ENCODE data around the gene COL9A2. TPM values are rescaled to one million over a fixed set of nuclear protein-coding genes. Genes with fewer than 3 reads are reported as not detected.

Gene COL9A2
- total RNA-seq, 2 donors from 2014 or later, result 4.0 to 6.5 TPM

DNA sequence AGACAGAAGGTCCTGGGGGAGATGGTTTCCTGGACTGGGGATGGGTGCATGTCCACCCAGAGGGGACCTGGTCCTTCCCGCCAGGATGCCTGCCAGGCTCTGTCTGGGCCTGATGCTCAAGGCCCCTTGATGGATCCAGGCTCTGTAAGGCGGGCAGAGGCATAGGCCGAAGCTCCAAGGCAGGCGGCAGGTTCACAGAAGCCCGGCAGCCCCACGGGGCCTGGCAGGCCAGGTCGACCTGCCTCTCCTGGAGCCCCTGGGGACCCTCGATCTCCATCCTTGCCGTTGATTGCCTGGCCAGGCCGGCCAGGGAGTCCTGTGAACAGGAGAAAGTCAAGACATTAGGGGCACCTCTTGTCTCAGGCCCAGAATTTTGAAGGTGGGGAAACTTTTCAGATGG is 16.0 kb downstream of the COL9A2 start:
- Histone ChIP-seq H3K9me3 (no peaks in the 10 kb centered on the region), H3K36me3 (no peaks in the 10 kb centered on the region), H3K9ac (ENCODE audit: low read depth in 2 of 2, low read length in 2 of 2) (no peak overlapping the region), H3K4me3 (no peak overlapping the region), H3K27me3 (no peaks in the 10 kb centered on the region), H3K4me1 (no peaks in the 10 kb centered on the region), H3K27ac (no peak overlapping the region)
- intact Hi-C loops (cut with DNase I), result no loop called here
- no peak for TF ChIP-seq CTCF (IDR thresholded peaks at IDR 0.05)
- DNase-seq, result no peak

DNA sequence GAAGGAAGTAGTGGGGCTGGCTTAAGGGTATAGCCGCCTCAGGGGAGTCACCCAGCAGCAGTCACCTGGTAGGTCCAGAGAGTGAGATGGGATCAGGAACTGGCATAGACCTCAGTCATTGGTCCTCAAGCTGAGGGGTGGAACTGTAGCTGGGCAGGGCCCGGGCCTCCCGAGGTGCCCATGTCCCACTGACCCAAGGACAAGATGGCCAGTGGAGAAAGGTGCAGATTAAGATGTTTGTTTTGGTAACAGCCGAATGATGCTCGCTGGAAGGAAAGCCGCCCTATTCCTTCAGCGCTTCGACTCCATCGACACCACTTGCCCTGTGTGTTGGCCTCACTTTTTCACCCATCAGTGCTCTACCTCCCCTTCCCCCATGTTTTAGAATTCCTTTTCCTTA is 16.4 kb downstream of the COL9A2 start:
- no peak overlapping the region for H3K9ac ChIP-seq (ENCODE audit: low read depth in 2 of 2, low read length in 2 of 2)
- no peaks in the 10 kb centered on the region for H3K27me3 ChIP-seq

GRCh38 chr1:40300249-40300567 is 16.9 kb downstream of the COL9A2 start:
- H3K9me3 ChIP-seq, result no peaks in the 10 kb centered on the region
- H3K27me3 ChIP-seq, result no peaks in the 10 kb centered on the region
- intact Hi-C loops (cut with DNase I), result no loop called here
- no peak for DNase-seq
- no peaks in the 10 kb centered on the region for H3K36me3 ChIP-seq
- no peaks in the 10 kb centered on the region for H3K4me1 ChIP-seq
- H3K27ac ChIP-seq, result no peak overlapping the region
- no peak overlapping the region for H3K9ac ChIP-seq (ENCODE audit: low read depth in 2 of 2, low read length in 2 of 2)
- no peak overlapping the region for H3K4me3 ChIP-seq
- TF ChIP-seq CTCF (IDR thresholded peaks at IDR 0.05), result no peak

More for the DNA sequence above, 16.4 kb downstream of the COL9A2 start:
- DNase-seq, result no peak
- no peak overlapping the region for H3K27ac ChIP-seq
- no peaks in the 10 kb centered on the region for H3K36me3 ChIP-seq
- intact Hi-C loops (cut with DNase I), result no loop called here
- H3K9me3 ChIP-seq, result no peaks in the 10 kb centered on the region
- H3K4me1 ChIP-seq, result no peaks in the 10 kb centered on the region
- H3K4me3 ChIP-seq, result no peak overlapping the region
- no peak for TF ChIP-seq CTCF (IDR thresholded peaks at IDR 0.05)

- H3K27ac ChIP-seq, result no peak overlapping the region
- DNase-seq, result no peak
- H3K27me3 ChIP-seq, result no peaks in the 10 kb centered on the region
- no peak overlapping the region for H3K4me3 ChIP-seq
- intact Hi-C loops (cut with DNase I), result no loop called here
- no peak overlapping the region for H3K9ac ChIP-seq (ENCODE audit: low read depth in 2 of 2, low read length in 2 of 2)
- no peaks in the 10 kb centered on the region for H3K4me1 ChIP-seq
- H3K36me3 ChIP-seq, result no peaks in the 10 kb centered on the region
- no peaks in the 10 kb centered on the region for H3K9me3 ChIP-seq
- TF ChIP-seq CTCF (IDR thresholded peaks at IDR 0.05), result no peak
These were observed 17.5 kb downstream of the COL9A2 start for GRCh38 chr1:40299366-40300248.

DNA sequence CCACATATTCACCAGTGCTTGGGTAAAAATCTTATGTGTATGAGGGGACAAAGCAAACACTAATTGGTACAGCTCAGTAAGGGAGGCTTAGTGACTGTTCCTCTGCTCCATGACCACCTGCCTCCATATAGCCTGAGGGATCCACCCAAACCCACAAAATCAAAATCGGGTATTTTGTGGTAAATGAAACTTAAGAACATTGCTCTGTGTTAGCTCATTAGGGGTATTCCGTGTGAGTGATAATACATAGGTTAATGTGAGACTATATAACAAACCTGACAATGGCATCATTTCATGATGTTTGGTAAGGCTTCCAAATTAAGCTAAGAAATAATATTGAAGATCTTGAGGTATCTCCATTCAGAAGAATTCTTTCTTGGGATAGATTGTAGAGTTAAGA is 25.8 kb downstream of the COL9A2 start:
- intact Hi-C loops (cut with DNase I), result no loop called here
- no peak overlapping the region for H3K27ac ChIP-seq
- peaks cover 8% of the 10 kb centered on the region for H3K36me3 ChIP-seq
- no peak for DNase-seq
- H3K9ac ChIP-seq (ENCODE audit: low read depth in 2 of 2, low read length in 2 of 2), result no peak overlapping the region
- no peaks in the 10 kb centered on the region for H3K4me1 ChIP-seq
- TF ChIP-seq CTCF (IDR thresholded peaks at IDR 0.05), result no peak
- no peaks in the 10 kb centered on the region for H3K27me3 ChIP-seq
- no peaks in the 10 kb centered on the region for H3K9me3 ChIP-seq
- H3K4me3 ChIP-seq, result no peak overlapping the region
